Common myeloid progenitor, CD34-positive (primary cell): ENCODE results near the gene N4BP2L1.

Experiments
- CTCF ChIA-PET: fragments of 350-600 bp; sonication (Branson Sonifier 250); formaldehyde crosslinking; loops from one replicate; lab custom pipeline; 2021; ENCODE audit warnings: antibody characterized with exemption; lab: Charles Lee
- POLR2A ChIA-PET: fragments of 350-600 bp; sonication (Branson Sonifier 250); formaldehyde crosslinking; loops from one replicate; lab custom pipeline; 2021; ENCODE audit warnings: antibody characterized with exemption; lab: Charles Lee
- DNase-seq, 3 donors: peaks; one replicate each; pipeline versions ENCODE4 v3.0.0 to v3.0.0-alpha.2; 2013
- H3K27ac ChIP-seq, 2 experiments: 1 replicate in 1 of 2; 2 replicates in 1 of 2; pipeline ENCODE4 v1.7.0; 2013; ENCODE audit warnings: inconsistent platforms in 2 of 2, low read length in 2 of 2, mild to moderate bottlenecking in 2 of 2, low read depth in 1 of 2, moderate library complexity in 1 of 2; ENCODE audit not compliant: severe bottlenecking in 2 of 2, insufficient read depth in 1 of 2, poor library complexity in 1 of 2
- H3K27me3 ChIP-seq, 5 experiments: replicated peaks in 2 of 5; 1 replicate in 3 of 5; 2 replicates in 2 of 5; pipeline versions ENCODE4 v1.6.1 to v1.7.0; 2013; ENCODE audit warnings: low read length in 4 of 5, mild to moderate bottlenecking in 2 of 5, moderate library complexity in 2 of 5, inconsistent platforms in 1 of 5; ENCODE audit not compliant: insufficient read depth in 5 of 5, control insufficient read depth in 4 of 5
- H3K36me3 ChIP-seq, 4 experiments: 1 replicate in 2 of 4; 2 replicates in 2 of 4; pipeline versions ENCODE4 v1.6.1 to v1.7.0; 2013; ENCODE audit warnings: low read length in 3 of 4, control low read depth in 1 of 4, mild to moderate bottlenecking in 1 of 4; ENCODE audit not compliant: control insufficient read depth in 4 of 4, insufficient read depth in 4 of 4
- H3K4me1 ChIP-seq, 4 experiments: 1 replicate in 3 of 4; 2 replicates in 1 of 4; pipeline versions ENCODE4 v1.6.1 to v1.7.1; 2013; ENCODE audit warnings: low read length in 3 of 4, mild to moderate bottlenecking in 3 of 4, control low read depth in 1 of 4, inconsistent platforms in 1 of 4, moderate library complexity in 1 of 4; ENCODE audit not compliant: control insufficient read depth in 4 of 4, insufficient read depth in 4 of 4; ENCODE audit errors: control extremely low read depth in 1 of 4
- H3K4me3 ChIP-seq, 7 experiments: 1 replicate in 4 of 7; 2 replicates in 3 of 7; pipeline versions ENCODE4 v1.5.1 to v1.7.0; 2013; ENCODE audit warnings: mild to moderate bottlenecking in 7 of 7, low read length in 6 of 7, moderate library complexity in 6 of 7, inconsistent platforms in 2 of 7, low read depth in 2 of 7, control low read depth in 1 of 7; ENCODE audit not compliant: insufficient read depth in 4 of 7, control insufficient read depth in 1 of 7; ENCODE audit errors: extremely low read depth in 1 of 7
- H3K9me3 ChIP-seq, 5 experiments: 1 replicate in 4 of 5; 2 replicates in 1 of 5; pipeline versions ENCODE4 v1.6.1 to v1.7.1; 2013; ENCODE audit warnings: low read length in 4 of 5, mild to moderate bottlenecking in 2 of 5, inconsistent platforms in 1 of 5, low read depth in 1 of 5, moderate library complexity in 1 of 5; ENCODE audit not compliant: control insufficient read depth in 4 of 5, insufficient read depth in 2 of 5; ENCODE audit errors: control extremely low read depth in 1 of 5
- WGBS: methylation state at CpG from one replicate; pipeline ENCODE4 v1.1.5; 2013; ENCODE audit not compliant: insufficient coverage; 5-methylcytosine and 5-hydroxymethylcytosine counted together

Gene N4BP2L1

DNA sequence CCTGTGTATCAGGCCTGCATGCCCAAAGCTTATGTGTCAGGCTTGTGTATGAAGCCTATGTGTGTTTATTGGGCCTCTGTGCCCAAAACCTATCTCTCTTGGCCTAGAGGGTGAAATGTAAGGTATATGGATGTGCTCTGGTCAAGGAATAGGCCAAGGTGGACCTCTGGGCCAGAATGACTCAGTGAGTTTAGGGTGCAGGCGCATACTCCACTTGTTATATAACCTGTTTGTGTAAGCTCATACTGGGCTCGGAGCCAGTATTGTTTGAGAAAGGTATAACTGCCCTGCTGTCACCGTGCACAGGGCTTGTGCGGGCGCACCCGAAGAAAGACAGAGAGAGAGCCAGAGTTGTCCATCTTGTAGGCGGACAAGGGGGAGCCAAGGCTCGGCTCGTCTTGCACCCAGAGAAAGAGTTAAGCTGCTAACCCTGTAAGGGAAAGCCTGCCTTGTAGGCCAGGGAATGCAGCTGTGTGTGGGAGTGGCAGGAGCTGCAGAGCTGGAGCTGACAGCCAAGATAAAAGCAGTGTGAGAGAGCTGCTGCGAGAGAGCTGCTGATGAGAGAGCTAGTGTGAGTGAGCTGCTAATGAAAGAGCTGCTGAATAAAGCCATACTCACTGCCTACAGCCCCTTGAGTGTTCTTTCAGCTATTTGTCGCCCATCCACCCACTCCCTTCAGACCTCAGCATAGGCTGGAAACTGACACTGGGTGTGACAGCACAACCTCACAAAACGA is 43.4 kb upstream of the N4BP2L1 start:
- WGBS = 97% methylated on average over 11 of the region's 12 CpGs
- ChIA-PET CTCF (interaction anchor here (0.9 to 1.5 kb wide), 6 partner anchors 13 to 441 kb away, joined by 3 to 4 read pairs (median 3); no protein-coding TSS in a partner anchor), POLR2A (no interaction called here)
- Histone ChIP-seq H3K27me3 (no peaks in the 10 kb centered on the region), H3K27ac (peak overlapping the region; percentile 2 to 65), H3K36me3 (peaks cover 0 to 2% (median 0%) of the 10 kb centered on the region in 4 experiments), H3K4me3 (no peak overlapping the region), H3K4me1 (peaks cover 0 to 15% (median 7%) of the 10 kb centered on the region in 4 experiments), H3K9me3 (no peaks in the 10 kb centered on the region)
- DNase-seq = no peak

DNA sequence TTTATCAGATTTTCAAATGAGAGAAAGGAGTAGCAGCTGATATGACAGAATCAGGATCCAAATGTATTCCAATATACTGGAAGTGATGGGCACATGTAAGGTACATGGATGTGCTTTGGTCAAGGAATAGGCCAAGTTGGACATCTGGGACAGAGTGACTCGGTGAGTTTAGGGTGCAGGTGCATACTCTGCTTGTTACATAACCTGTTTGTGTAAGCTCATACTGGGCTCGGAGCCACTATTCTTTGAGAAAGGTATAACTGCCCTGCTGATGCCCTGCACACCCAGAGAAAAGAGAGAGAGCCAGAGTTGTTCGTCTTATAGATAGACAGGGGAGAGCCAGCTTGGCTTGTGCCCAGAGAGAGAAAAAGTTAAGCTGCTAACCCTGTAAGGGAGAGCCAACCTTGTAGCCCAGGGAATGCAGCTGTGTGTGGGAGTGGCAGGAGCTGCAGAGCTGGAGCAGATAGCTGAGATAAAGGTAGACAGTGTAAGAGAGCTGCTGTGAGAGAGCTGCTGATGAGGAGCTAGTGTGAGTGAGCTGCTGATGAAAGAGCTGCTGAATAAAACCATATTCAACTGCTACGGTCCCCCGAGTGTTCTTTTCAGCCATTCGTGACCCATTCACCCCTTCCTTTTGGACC is 40.7 kb upstream of the N4BP2L1 start:
- POLR2A ChIA-PET = no interaction called here

DNA sequence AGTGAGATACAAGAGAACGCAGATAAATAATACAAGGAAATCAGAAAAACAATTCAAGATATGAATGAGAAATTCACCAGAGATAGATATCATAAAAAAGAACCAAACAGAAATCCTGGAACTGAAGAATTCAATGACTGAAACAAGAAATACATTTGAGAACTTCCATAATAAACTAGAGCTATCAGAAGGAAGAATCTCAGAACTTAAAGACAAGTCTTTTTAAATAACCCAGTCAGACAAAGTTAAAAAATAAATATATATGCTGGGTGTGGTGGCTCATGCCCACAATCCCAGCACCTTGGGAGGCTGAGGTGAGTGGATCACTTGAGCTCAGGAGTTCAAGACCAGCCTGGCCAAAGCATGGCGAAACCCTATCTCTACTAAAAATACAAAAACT is 28.7 kb upstream of the N4BP2L1 start:
- Histone ChIP-seq H3K4me1 (no peaks in the 10 kb centered on the region), H3K27ac (no peak overlapping the region), H3K9me3 (peaks cover 5 to 68% (median 8%) of the 10 kb centered on the region in 5 experiments), H3K36me3 (peaks cover 0 to 20% (median 6%) of the 10 kb centered on the region in 4 experiments), H3K4me3 (no peak overlapping the region), H3K27me3 (no peaks in the 10 kb centered on the region)
- POLR2A ChIA-PET = interaction anchor here (1.2 kb wide), 1 partner anchor 8 kb away, joined by 4 read pairs; no protein-coding TSS in a partner anchor
- WGBS = no CpG with 5 or more reads among the region's 2 CpGs
- no peak for DNase-seq
- CTCF ChIA-PET = interaction anchor here (1.1 to 1.2 kb wide), 2 partner anchors 10 to 11 kb away, joined by 3 to 6 read pairs; no protein-coding TSS in a partner anchor

More for the DNA sequence above, 40.7 kb upstream of the N4BP2L1 start:
- no peaks in the 10 kb centered on the region for H3K27me3 ChIP-seq
- H3K9me3 ChIP-seq = no peaks in the 10 kb centered on the region
- H3K36me3 ChIP-seq = peaks cover 0 to 2% (median 0%) of the 10 kb centered on the region in 4 experiments
- 96% methylated on average over 5 of the region's 6 CpGs for WGBS
- CTCF ChIA-PET = interaction anchor here (0.6 to 2.9 kb wide), 7 partner anchors 15 to 172 kb away, joined by 3 to 11 read pairs (median 3); no protein-coding TSS in a partner anchor
- H3K4me1 ChIP-seq = peaks cover 0 to 15% (median 7%) of the 10 kb centered on the region in 4 experiments
- DNase-seq = no peak
- H3K27ac ChIP-seq = no peak overlapping the region
- no peak overlapping the region for H3K4me3 ChIP-seq

DNA sequence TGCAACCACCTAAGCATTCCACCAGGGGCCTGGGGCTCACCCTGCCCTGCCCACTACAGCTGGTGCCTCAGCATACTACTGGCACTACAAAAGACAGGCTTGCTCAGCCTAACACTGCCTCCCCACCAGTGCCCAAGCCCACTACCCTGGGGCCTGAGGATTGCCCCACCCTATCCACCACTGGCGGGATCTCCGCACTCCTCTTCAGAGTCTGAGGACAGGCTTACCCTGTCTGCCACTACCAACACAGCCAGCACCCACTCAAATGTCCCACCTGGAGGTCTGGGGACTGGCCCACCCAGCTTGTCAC is 27.6 kb upstream of the N4BP2L1 start:
- ChIA-PET CTCF (interaction anchor here (1.2 kb wide), 1 partner anchor 11 kb away, joined by 3 read pairs; no protein-coding TSS in a partner anchor), POLR2A (no interaction called here)
- H3K36me3 ChIP-seq = peaks cover 0 to 18% (median 3%) of the 10 kb centered on the region in 4 experiments
- H3K9me3 ChIP-seq = peaks cover 5 to 61% (median 8%) of the 10 kb centered on the region in 5 experiments
- no peaks in the 10 kb centered on the region for H3K27me3 ChIP-seq
- no peak overlapping the region for H3K27ac ChIP-seq
- no peak for DNase-seq
- 100% methylated on average over 2 of the region's 2 CpGs for WGBS
- no peaks in the 10 kb centered on the region for H3K4me1 ChIP-seq
- no peak overlapping the region for H3K4me3 ChIP-seq

DNA sequence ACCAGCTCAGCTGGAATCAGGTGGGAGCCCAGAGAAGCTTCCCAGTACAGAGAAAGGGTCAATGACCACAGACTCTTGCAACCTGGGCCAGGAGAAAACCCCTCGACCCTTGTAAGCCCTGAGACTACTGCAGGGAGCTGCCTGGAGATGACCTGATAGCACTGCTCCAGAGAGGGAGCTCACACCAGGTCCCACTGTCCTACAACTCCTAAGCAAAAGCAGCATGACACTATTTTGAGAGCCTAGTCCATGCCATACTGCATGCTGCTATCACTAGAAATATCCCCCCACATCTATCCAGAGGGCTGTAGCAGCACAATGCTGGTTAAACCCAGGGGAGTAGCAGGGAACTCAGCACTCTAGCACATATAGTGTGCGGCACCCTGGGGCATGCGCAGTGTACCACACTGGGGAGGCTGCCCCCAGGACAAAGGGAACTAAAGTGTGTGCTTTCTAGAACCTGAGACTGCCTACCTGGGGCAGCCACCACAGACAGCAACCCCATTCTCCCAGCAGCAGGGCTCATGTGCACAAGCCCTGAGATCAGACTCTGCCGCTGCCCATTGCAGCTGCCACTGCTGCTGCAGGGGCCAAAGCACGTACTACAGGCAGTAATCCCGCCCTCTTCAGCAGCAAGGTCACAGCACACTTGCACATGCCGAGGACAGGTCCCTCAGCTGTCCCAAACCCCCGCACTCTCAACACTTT is 27.1 kb upstream of the N4BP2L1 start:
- 96% methylated on average over 8 of the region's 8 CpGs for WGBS
- peaks cover 0 to 17% (median 3%) of the 10 kb centered on the region in 4 experiments for H3K36me3 ChIP-seq
- H3K4me1 ChIP-seq = no peaks in the 10 kb centered on the region
- H3K4me3 ChIP-seq = no peak overlapping the region
- ChIA-PET CTCF (interaction anchor here (0.6 kb wide), 1 partner anchor 21 kb away, joined by 4 read pairs; no protein-coding TSS in a partner anchor), POLR2A (no interaction called here)
- no peak for DNase-seq
- H3K9me3 ChIP-seq = peaks cover 5 to 61% (median 8%) of the 10 kb centered on the region in 5 experiments
- H3K27me3 ChIP-seq = no peaks in the 10 kb centered on the region
- no peak overlapping the region for H3K27ac ChIP-seq

DNA sequence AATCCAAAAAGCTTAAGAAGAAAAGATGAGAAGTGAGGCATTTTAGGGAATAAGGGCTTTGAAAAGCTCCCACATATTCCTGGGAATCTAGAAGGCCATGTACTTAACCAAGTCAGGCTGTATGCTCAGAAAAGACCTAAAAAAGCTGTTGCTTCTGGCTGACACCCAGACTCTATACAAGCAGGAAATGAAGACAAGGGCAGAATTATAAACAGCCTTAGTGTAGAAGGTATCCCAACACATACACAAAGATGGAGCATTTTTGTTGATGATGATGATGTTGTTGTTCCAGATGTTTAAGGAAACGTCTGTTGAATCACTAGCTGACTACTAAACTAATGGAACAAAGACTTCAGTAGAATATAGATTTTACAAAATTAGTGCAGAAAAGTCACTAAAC is 26.1 kb upstream of the N4BP2L1 start:
- H3K4me3 ChIP-seq = no peak overlapping the region
- H3K4me1 ChIP-seq = no peaks in the 10 kb centered on the region
- no peaks in the 10 kb centered on the region for H3K27me3 ChIP-seq
- peaks cover 0 to 13% (median 2%) of the 10 kb centered on the region in 4 experiments for H3K36me3 ChIP-seq
- WGBS = no CpG with 5 or more reads among the region's 1 CpG
- ChIA-PET POLR2A (no interaction called here), CTCF (interaction anchor here (1.3 to 1.9 kb wide), 4 partner anchors 9 to 73 kb away, joined by 3 to 7 read pairs (median 6); no protein-coding TSS in a partner anchor)
- peaks cover 5 to 53% (median 8%) of the 10 kb centered on the region in 5 experiments for H3K9me3 ChIP-seq
- DNase-seq = no peak
- no peak overlapping the region for H3K27ac ChIP-seq
